Hematopoietic multipotent progenitor cell treated with erythropoietin and hydrocortisone succinate and interleukin-3 and kit ligand, for 4 days (in vitro differentiated cells): ENCODE results near the gene PHB1.

ENCODE experiments used
- DNase-seq: peaks from one replicate; pipeline ENCODE4 v3.0.0-alpha.2; 2015

Gene PHB1

DNA sequence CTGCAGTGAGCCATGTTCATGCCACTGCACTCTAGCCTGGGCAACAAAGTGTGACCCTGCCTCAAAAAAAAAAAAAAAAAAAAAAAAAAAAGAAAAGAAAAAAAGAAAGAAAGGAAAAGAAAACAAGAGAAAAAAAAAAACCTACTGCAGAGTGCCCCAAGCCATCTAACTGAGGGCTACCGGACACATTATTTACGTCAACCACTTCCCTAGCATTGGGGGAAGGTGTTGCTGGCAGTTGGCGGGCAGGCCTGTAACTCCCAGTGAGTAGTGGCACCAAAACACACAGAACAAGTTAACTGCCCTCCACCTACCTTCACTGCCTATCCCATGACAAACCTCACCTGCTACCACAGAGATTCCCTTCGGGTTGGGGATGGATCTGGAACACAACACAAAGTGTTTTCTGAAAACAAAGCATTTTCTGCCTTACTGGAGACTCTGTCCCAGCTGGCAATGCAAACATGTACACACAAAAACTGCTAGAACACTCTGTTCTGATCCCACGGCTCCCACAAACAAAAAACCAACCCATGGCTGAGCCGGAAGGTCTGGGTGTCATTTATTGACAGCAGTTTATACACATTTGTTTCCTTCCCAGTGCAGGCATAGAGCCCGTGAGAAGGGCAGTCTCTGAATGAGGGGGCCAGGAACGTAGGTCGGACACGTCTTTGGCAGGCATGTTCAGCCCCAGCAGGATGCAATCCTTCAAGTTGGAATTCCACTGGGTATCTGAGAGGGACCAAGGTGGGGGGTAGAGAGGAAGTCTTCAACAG lies 11.0 kb downstream of the PHB1 start:
- DNase-seq = peak; percentile 57

DNA sequence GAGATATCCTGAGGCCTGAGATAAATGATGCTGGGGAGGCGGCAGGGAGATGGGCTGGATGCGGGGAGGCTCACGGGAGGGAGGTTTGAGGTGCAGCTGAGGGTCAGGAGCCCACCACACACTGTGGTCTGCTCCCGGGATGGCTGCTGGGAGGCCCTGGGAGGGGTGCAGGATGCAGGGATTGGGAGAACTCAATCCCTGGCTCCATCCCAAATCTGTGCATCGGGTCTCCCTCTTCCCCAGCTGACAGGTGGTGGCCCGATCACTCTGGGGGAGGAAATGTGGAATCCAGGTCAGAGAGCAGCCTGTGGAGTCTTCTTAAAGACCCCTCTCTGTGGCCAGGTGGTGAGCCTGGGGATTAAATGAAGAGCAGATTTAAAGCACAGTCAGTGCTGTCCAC lies 12.0 kb downstream of the PHB1 start:
- DNase-seq = no peak

- DNase-seq = no peak
Observed at GRCh38 chr17:49401971-49402611, 12.6 kb downstream of the PHB1 start.

- DNase-seq = no peak
Observed at GRCh38 chr17:49399995-49400394, 14.7 kb downstream of the PHB1 start.

- no peak for DNase-seq
Observed at GRCh38 chr17:49397586-49397985, 17.1 kb downstream of the PHB1 start.

DNA sequence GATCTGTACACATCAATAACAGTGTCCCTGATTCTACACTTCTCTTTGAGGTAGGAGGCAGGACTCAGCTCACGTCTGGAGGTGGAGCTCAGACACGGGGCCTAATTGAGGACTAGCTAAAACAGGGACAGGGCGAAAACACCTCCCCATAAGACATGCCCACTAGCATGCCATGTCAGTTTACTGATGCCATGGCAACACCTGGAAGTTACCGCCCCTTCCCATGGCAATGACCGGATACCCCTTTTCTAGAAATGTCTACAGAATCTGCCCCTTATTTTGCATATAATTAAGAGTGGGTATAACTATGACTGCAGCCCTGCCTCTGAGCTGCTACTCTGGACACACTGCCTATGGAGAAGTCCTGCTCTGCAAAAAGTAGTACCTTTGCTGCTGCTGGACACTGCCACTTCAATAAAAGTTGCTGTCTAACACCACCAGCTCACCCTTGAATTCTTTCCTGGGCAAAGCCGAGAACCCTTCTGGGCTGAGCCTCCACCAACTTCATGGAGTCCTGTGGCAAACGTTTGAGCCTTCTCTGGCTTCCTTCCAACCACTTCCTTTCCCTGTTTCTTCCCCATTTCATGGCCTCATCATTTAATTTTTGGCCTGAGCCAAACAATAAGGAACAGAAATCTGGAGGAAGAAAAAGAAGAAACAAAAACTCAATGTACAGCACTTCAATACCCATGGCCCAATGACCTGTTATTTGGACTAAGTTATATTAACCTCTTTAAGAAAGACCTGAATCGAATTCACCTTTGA lies 21.0 kb downstream of the PHB1 start:
- DNase-seq = peak; percentile 55

GRCh38 chr17:49390548-49391324 lies 23.9 kb downstream of the PHB1 start:
- DNase-seq = peak; percentile 82

DNA sequence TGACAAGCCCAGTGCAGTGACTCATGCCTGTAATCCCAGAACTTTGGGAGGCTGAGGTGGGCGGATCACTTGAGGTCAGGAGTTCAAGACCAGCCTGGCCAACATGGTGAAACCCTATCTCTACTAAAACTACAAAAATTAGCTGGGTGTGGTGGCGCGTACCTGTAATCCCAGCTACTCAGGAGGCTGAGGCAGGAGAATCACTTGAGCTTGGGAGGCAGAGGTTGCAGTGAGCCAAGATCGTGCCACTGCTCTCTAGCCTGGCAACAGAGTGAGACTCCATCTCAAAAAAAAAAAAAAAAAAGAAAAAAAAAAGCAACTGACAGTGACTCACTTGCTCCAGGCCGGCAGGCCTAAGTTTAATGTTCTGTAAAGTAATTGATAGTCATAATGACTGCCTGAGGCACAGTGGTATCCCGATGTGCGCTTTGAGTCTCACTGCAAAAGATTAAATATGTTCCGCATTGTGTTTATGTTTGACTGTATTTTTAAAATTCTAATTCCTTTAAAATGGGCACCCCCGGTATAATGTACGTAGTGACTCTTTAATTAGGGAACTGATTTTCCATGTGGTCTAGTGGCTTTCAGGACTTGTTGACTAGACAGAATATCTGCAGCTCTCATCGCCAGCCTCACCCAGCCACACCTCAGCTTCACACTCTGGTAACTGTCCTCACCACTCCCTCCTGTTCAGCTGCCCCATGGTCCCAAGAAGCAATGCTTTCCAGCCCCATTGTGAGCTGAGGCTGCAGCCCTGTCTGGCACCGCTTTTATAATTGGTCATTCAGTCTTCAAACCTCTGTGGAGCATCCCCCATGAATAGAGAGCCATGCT lies 25.0 kb downstream of the PHB1 start:
- DNase-seq = peak; percentile 61

DNA sequence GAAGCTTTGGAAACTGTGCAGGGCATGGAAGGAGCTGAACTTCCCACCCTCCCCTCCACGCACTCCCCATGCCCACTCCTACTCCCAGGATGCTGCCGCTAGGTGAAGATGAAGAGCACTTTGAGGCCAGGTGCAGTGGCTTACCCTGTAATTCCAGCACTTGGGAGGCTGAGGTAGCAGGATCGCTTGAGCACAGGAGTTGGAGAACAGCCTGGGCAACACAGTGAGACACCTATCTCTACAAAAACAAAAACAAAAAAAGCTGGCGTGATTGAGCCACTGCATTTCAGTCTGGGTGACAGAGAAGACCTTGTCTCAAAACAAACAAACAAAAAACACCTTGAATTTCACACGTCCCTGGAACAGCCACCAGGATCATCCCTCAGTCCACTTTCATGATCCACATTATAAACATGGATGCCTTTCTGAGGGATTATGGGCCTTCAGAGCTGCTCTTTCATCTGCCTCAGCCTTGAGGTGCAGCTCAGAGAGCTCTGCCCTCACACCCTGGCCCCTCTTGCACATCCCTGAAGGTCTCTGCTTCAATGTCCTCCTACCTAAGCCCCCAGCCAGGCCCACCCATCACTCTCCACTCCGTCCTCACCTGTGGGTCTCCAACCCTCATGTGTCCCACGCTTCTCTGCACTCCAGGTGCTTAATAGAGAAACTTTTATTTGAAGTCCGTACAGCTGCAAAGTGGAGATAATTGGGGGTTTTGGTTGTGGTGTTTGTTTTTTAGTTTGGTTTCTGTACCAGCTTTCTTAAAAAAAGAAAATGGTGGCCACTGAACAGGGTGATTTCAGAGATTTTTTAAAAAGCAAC lies 25.8 kb downstream of the PHB1 start:
- DNase-seq = no peak

GRCh38 chr17:49388290-49388640 lies 26.4 kb downstream of the PHB1 start:
- DNase-seq = peak; percentile 75

- DNase-seq = peak; percentile 62
Observed at GRCh38 chr17:49387498-49388289, 27.0 kb downstream of the PHB1 start.

DNA sequence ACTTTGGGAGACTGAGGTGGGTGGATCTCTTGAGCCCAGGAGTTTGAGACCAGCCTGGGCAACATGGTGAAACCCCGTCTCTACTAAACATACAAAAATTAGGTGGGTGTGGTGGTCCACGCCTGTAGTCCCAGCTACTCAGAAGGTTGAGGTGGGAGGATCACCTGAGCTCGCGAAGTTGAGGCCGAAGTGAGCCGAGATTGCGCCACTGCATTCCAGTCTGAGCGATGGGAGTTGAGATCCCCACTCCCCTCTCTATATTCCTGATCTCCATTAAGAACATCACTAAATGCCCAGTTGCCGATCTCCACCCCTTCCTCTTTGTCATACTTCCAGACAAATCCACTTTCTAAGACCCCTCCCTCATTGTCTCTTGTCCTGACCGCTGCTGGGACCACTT lies 28.3 kb downstream of the PHB1 start:
- DNase-seq = no peak

GRCh38 chr17:49384951-49385350 lies 29.7 kb downstream of the PHB1 start:
- DNase-seq = no peak

GRCh38 chr17:49383060-49383459 lies 31.6 kb downstream of the PHB1 start:
- DNase-seq = no peak

GRCh38 chr17:49382556-49382955 lies 32.1 kb downstream of the PHB1 start:
- no peak for DNase-seq

DNA sequence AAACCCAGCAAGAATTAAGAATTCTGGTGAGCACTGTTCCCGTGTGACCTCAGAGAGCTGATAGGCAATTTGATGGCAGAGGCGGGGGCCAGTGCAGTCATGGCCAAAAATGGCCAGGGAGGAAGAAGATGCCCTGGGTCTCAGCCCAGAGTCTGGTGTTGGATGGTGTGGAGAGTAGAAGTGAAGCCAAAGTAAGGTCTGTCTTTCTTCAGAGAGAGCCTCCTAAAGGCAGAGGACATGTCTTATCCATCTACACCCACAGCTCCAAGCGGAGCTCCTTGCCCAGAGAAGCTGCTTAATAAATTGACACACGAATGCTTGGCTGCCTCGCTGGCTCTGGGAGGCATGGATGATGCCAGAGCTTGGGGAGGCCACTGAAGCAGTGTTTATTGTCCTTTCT lies 32.9 kb downstream of the PHB1 start:
- no peak for DNase-seq

DNA sequence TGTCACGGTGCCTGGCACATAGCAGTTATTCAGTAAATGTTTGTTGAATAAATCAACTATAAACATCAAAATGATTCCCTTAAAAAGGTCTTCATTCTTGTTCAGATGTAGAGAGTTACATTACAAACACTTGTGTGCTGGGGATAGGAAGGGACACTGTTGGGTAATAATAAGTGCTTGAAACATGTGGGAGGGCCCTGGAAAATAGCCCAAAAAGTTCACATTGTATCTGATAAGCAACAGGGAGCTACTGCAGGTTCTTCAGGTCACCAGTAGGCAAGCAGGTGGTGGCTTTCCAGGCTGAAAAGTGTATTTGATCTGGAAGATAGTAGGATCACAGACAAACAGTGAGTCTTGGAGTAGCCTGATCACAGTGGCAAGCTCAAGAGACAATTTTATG lies 33.6 kb downstream of the PHB1 start:
- no peak for DNase-seq

- no peak for DNase-seq
Observed at GRCh38 chr17:49379926-49380325, 34.8 kb downstream of the PHB1 start.

DNA sequence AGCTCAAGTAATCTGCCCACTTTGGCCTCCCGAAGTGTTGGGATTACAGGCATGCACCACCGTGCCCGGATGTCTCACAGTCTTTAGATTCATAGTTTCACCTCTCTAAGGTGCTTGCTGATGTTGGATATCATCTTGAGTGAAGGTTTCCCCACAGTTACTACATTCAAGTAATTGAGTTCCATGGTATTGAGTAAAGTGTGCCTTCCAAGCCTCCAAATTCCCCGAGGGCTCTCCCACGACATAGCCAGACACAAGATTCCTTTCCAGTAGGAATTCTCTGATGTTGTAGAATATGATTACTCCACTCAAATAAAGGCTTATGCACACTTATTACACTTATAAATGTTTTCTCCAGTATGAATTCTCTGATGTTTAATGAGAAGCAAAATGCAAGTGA lies 36.4 kb downstream of the PHB1 start:
- no peak for DNase-seq

DNA sequence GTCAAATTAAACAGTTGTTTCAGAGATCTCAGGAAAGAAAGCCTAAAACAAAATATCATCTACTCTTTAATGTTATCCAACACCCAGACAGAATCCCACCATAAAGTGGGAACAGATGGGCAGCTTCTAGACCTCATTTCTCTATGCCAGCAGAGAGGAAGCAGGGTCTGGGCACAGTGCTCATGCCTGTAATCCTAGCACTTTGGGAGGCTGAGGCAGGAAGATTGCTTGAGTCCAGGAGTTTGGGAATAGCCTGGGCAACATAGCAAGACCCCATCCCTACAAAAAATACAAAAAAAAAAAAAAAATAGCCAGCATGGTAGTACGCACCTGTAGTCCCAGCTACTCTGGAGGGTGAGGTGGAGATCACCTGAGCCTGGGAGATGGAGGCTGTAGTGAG lies 39.1 kb downstream of the PHB1 start:
- DNase-seq = no peak

- DNase-seq = no peak
Observed at GRCh38 chr17:49373115-49373514, 41.6 kb downstream of the PHB1 start.
